HG03520 (cell line): ENCODE measurements around the gene DCAF8L2.
"Not testable (repeated sequence)": the region's sequence is repeated elsewhere in the genome, so short reads cannot be mapped to it uniquely, and the experiment has no call there.

Experiments
- ATAC-seq: cut with Tn5 transposase; IDR thresholded peaks from one replicate; pipeline ENCODE4 v1.9.1; 2021; ENCODE audit warnings: mild to moderate bottlenecking, moderate library complexity; ENCODE audit not compliant: unreplicated experiment

Gene DCAF8L2

GRCh38 chrX:27590044-27590443, at the start of gene DCAF8L2:
DCAF8L2 (plus strand) TSS chrX:27590344; CDS start chrX:27746896, 156,552 bp downstream.
- ATAC-seq: no peak

- not testable (repeated sequence) for ATAC-seq
These were observed 49.0 kb upstream of the DCAF8L2 start for GRCh38 chrX:27541161-27541560.

- no peak for ATAC-seq
These were observed 41.5 kb upstream of the DCAF8L2 start for GRCh38 chrX:27548624-27549023.

GRCh38 chrX:27549688-27550087, 40.5 kb upstream of the DCAF8L2 start:
- ATAC-seq: no peak

GRCh38 chrX:27555514-27555913, 34.6 kb upstream of the DCAF8L2 start:
- ATAC-seq: no peak

GRCh38 chrX:27565992-27566391, 24.2 kb upstream of the DCAF8L2 start:
- ATAC-seq: no peak

GRCh38 chrX:27571164-27571563, 19.0 kb upstream of the DCAF8L2 start:
- no peak for ATAC-seq

- no peak for ATAC-seq
These were observed 14.6 kb upstream of the DCAF8L2 start for GRCh38 chrX:27575565-27575964.

- ATAC-seq: no peak
These were observed 6.2 kb upstream of the DCAF8L2 start for GRCh38 chrX:27583976-27584375.

GRCh38 chrX:27591938-27592337, 1.8 kb downstream of the DCAF8L2 start:
- no peak for ATAC-seq

- ATAC-seq: no peak
These were observed 7.4 kb downstream of the DCAF8L2 start for GRCh38 chrX:27597508-27597907.

GRCh38 chrX:27598312-27598711, 8.2 kb downstream of the DCAF8L2 start:
- ATAC-seq: no peak

GRCh38 chrX:27599928-27600327, 9.8 kb downstream of the DCAF8L2 start:
- no peak for ATAC-seq

- no peak for ATAC-seq
These were observed 10.5 kb downstream of the DCAF8L2 start for GRCh38 chrX:27600686-27601085.

GRCh38 chrX:27608671-27609070, 18.5 kb downstream of the DCAF8L2 start:
- no peak for ATAC-seq

- no peak for ATAC-seq
These were observed 29.3 kb downstream of the DCAF8L2 start for GRCh38 chrX:27619459-27619858.

GRCh38 chrX:27619975-27620374, 29.8 kb downstream of the DCAF8L2 start:
- no peak for ATAC-seq

GRCh38 chrX:27622883-27623282, 32.7 kb downstream of the DCAF8L2 start:
- ATAC-seq: no peak

- no peak for ATAC-seq
These were observed 35.9 kb downstream of the DCAF8L2 start for GRCh38 chrX:27626066-27626465.

GRCh38 chrX:27633328-27633727, 43.2 kb downstream of the DCAF8L2 start:
- no peak for ATAC-seq

GRCh38 chrX:27656581-27656980, 66.4 kb downstream of the DCAF8L2 start:
- ATAC-seq: no peak

- no peak for ATAC-seq
These were observed 70.7 kb downstream of the DCAF8L2 start for GRCh38 chrX:27660878-27661277.

- ATAC-seq: no peak
These were observed 81.1 kb downstream of the DCAF8L2 start for GRCh38 chrX:27671234-27671633.

GRCh38 chrX:27674491-27674890, 84.3 kb downstream of the DCAF8L2 start:
- ATAC-seq: no peak
